Suprapubic skin (tissue), 4 donors: Measurements from ENCODE around the gene MAP2K5.

Experiments used
- CTCF ChIP-seq, 2 donors: fragments of 200-600 bp in 1 of 2; fragments of 450-650 bp in 1 of 2; sonication (generic) in 1 of 2; IDR thresholded peaks; one replicate each; pipeline ENCODE4 v1.5.1; 2016 to 2019; ENCODE audit warnings: antibody characterized with exemption in 2 of 2, mild to moderate bottlenecking in 1 of 2, moderate library complexity in 1 of 2
- EP300 ChIP-seq: sonication (generic); formaldehyde crosslinking; IDR thresholded peaks from one replicate; pipeline ENCODE4 v1.6.1; 2017; ENCODE audit warnings: antibody characterized with exemption
- POLR2A ChIP-seq, 2 donors: fragments of 450-650 bp; IDR thresholded peaks; one replicate each; pipeline ENCODE4 v1.6.1; 2017; ENCODE audit warnings: antibody characterized with exemption in 2 of 2, mild to moderate bottlenecking in 2 of 2, moderate library complexity in 2 of 2
- POLR2AphosphoS5 ChIP-seq, 3 donors: sonication (generic); formaldehyde crosslinking; IDR thresholded peaks; one replicate each; pipeline ENCODE4 v1.6.1; 2017; ENCODE audit warnings: antibody characterized with exemption in 3 of 3

- TF ChIP-seq CTCF (IDR thresholded peaks at IDR 0.05) = no peak
- TF ChIP-seq POLR2A (IDR thresholded peaks at IDR 0.05) = no peak
- no peak for TF ChIP-seq EP300
- TF ChIP-seq POLR2AphosphoS5 (IDR thresholded peaks at IDR 0.05) = no peak
Measured at GRCh38 chr15:67784856-67785430, 242.4 kb downstream of the MAP2K5 start.
